Stimulated activated CD4-positive, alpha-beta T cell treated with anti-CD3 and anti-CD28 coated beads, TNF-alpha, amount 100 ng/mL, for 4 hours (primary cell): ENCODE results near the gene TFB1M.
"Not testable (repeated sequence)": the region's sequence is repeated elsewhere in the genome, so short reads cannot be mapped to it uniquely, and the experiment has no call there.

Experiments used
- DNase-seq, 3 experiments: peaks; one replicate each; pipeline ENCODE4 v3.0.0-alpha.2; 2020; ENCODE audit warnings: low read depth in 3 of 3

Gene TFB1M

GRCh38 chr6:155314092-155314772, at the start of gene TFB1M:
TFB1M (minus strand) TSS chr6:155314484; CDS start chr6:155314428, 56 bp downstream.
- DNase-seq, result peak; percentile 95 to 97 (median 97)

- not testable (repeated sequence) for DNase-seq
Measured at GRCh38 chr6:155364021-155364420, 49.7 kb upstream of the TFB1M start.

- DNase-seq, result not testable (repeated sequence)
Measured at GRCh38 chr6:155362968-155363632, 48.8 kb upstream of the TFB1M start.

- no peak for DNase-seq
Measured at GRCh38 chr6:155354167-155354566, 39.9 kb upstream of the TFB1M start.

GRCh38 chr6:155352811-155353210, 38.5 kb upstream of the TFB1M start:
- DNase-seq, result no peak

- DNase-seq, result no peak
Measured at GRCh38 chr6:155352130-155352420, 37.8 kb upstream of the TFB1M start.

GRCh38 chr6:155351273-155352129, 37.2 kb upstream of the TFB1M start:
- no peak for DNase-seq

- DNase-seq, result no peak
Measured at GRCh38 chr6:155349956-155350355, 35.7 kb upstream of the TFB1M start.

GRCh38 chr6:155349129-155349528, 34.8 kb upstream of the TFB1M start:
- DNase-seq, result no peak

GRCh38 chr6:155347800-155348199, 33.5 kb upstream of the TFB1M start:
- DNase-seq, result no peak

GRCh38 chr6:155346957-155347356, 32.7 kb upstream of the TFB1M start:
- no peak for DNase-seq

GRCh38 chr6:155344341-155345006, 30.2 kb upstream of the TFB1M start:
- DNase-seq, result no peak

- no peak for DNase-seq
Measured at GRCh38 chr6:155341130-155341828, 27.0 kb upstream of the TFB1M start.

GRCh38 chr6:155340464-155341129, 26.3 kb upstream of the TFB1M start:
- no peak for DNase-seq

GRCh38 chr6:155339929-155340328, 25.6 kb upstream of the TFB1M start:
- not testable (repeated sequence) for DNase-seq

GRCh38 chr6:155338237-155338636, 24.0 kb upstream of the TFB1M start:
- DNase-seq, result not testable (repeated sequence)

GRCh38 chr6:155335265-155335664, 21.0 kb upstream of the TFB1M start:
- DNase-seq, result no peak

GRCh38 chr6:155334073-155334472, 19.8 kb upstream of the TFB1M start:
- DNase-seq, result not testable (repeated sequence)

- DNase-seq, result no peak
Measured at GRCh38 chr6:155333414-155333813, 19.1 kb upstream of the TFB1M start.

- DNase-seq, result no peak
Measured at GRCh38 chr6:155330922-155331321, 16.6 kb upstream of the TFB1M start.
